GM18861 (cell line): ENCODE measurements around the gene TMED4.
"Not testable (repeated sequence)": the region's sequence is repeated elsewhere in the genome, so short reads cannot be mapped to it uniquely, and the experiment has no call there.

Experiments used
- ATAC-seq: cut with Tn5 transposase; IDR thresholded peaks from one replicate; pipeline ENCODE4 v1.9.1; 2021; ENCODE audit not compliant: unreplicated experiment

TMED4 gene

GRCh38 chr7:44569959-44570358 is 12.1 kb downstream of the TMED4 start:
- ATAC-seq, result no peak

- ATAC-seq, result no peak
Measured at GRCh38 chr7:44568771-44569560, 13.1 kb downstream of the TMED4 start.

- ATAC-seq, result no peak
Measured at GRCh38 chr7:44567884-44568283, 14.1 kb downstream of the TMED4 start.

- no peak for ATAC-seq
Measured at GRCh38 chr7:44566680-44567079, 15.4 kb downstream of the TMED4 start.

- peak; percentile 24 for ATAC-seq
Measured at GRCh38 chr7:44565795-44566559, 16.1 kb downstream of the TMED4 start.

- ATAC-seq, result peak; percentile 55
Measured at GRCh38 chr7:44565097-44565794, 16.8 kb downstream of the TMED4 start.

GRCh38 chr7:44564606-44565005 is 17.4 kb downstream of the TMED4 start:
- no peak for ATAC-seq

GRCh38 chr7:44563171-44563679 is 18.8 kb downstream of the TMED4 start:
- ATAC-seq, result no peak

GRCh38 chr7:44562622-44562962 is 19.4 kb downstream of the TMED4 start:
- not testable (repeated sequence) for ATAC-seq

- no peak for ATAC-seq
Measured at GRCh38 chr7:44561962-44562621, 19.9 kb downstream of the TMED4 start.

- no peak for ATAC-seq
Measured at GRCh38 chr7:44561481-44561880, 20.6 kb downstream of the TMED4 start.

- no peak for ATAC-seq
Measured at GRCh38 chr7:44559485-44559884, 22.5 kb downstream of the TMED4 start.

GRCh38 chr7:44557485-44557884 is 24.5 kb downstream of the TMED4 start:
- no peak for ATAC-seq

GRCh38 chr7:44555350-44555749 is 26.7 kb downstream of the TMED4 start:
- no peak for ATAC-seq

GRCh38 chr7:44552473-44553005 is 29.5 kb downstream of the TMED4 start:
- ATAC-seq, result not testable (repeated sequence)

GRCh38 chr7:44549457-44549856 is 32.6 kb downstream of the TMED4 start:
- ATAC-seq, result no peak

- ATAC-seq, result no peak
Measured at GRCh38 chr7:44548893-44549292, 33.1 kb downstream of the TMED4 start.

GRCh38 chr7:44547536-44548231 is 34.3 kb downstream of the TMED4 start:
- no peak for ATAC-seq

GRCh38 chr7:44541876-44542610 is 40.0 kb downstream of the TMED4 start:
- no peak for ATAC-seq
